Right forelimb (tissue), 1 donor: ENCODE data around the gene LRBA.

Source experiments
- DNase-seq: peaks from one replicate; pipeline ENCODE4 v3.0.0-alpha.2; 2018

LRBA gene

DNA sequence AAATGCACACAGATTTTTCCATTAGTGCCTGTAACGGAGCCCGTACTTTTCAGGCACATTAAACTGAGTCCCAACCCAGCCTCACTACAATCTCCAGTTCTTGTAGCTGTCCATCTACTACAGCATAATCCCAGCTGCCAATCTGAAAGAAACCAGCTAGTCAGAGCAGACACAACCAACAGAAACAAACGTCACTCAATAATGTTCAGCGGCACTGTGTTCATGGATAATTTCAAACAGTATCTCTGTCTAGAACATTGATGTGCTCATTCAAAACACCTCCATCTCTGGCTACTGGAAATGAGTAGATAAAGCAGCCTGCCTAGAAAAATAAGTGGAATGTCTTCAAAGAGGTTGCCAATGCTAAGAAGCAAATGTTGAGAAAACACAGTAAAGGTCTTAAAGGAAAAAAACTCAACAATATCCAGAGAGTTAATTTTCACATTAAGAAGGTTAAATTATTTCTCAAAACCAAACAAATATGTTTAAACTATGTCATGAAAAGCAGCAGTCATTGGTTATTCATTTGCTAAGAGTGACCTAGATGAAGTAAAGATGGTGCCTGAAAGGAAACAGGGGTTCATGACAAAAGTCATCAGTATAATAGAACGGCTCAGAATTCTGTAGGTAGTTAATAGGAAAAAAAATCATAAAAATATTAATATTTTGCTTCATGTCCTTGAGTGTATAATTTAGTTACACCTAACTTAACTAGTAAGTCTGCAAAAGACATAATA is 678.2 kb downstream of the LRBA start:
- DNase-seq, result no peak

DNA sequence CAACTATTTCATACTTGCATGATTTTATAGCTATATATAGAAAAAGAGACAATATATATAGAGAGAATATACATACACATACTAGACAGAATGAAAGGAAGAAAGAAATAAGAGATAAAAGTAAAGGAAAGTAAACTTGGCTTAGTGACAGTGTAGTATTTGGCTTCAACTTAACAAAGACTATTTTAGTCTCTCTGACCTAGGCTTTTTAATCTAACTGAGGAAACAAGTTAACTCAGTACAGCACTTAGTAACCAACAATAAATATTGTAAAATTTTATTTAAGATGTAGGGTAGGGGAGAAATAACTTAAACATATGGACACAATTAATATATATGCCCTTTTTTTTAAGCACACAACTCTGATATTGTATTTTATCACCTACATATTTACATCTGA is 682.1 kb downstream of the LRBA start:
- no peak for DNase-seq

- no peak for DNase-seq
These were observed 683.0 kb downstream of the LRBA start for GRCh38 chr4:150332086-150332485.

DNA sequence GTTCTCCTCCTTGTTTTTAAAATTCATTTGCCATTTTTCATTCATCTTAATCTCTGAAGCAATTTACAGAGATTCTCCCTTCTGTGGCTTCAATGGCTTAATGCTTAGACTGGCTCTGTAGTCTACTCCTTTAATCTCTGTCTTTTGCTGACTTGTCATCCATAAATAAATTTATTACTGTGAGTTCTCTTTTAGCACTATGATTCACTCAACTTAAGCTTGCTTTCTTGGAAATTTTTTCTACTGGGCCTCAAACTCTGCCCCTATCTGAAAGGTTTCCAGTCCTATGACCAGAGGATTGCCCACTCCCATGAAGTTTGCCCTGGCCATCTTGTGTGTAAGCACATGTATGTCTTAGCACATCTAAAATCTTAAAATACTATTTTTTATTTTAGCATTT is 685.7 kb downstream of the LRBA start:
- DNase-seq, result no peak

GRCh38 chr4:150328496-150328895 is 686.6 kb downstream of the LRBA start:
- DNase-seq, result no peak

DNA sequence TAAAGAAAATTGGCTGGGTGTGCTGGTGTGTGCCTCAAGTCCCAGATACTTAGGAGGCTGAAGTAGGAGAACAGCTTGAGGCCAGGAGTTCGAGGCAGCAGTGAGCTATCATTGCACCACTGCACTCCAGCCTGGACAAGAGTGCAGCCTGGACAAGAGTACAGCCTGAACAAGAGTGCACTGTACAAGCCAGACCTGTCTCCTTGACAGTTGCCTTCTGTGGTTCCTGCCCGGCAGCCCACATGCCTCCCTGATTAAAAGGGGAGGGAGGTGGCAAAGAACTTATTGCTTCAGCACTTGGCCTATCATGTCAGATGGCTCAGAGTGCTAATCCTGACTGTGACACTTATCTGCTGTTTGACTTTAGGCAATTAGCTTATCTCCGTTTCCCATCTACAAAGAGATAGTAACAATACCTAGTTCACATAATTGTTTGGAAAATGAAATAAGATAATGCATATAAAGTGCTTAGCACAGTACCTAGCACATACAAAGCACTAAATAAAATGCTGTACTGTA is 687.8 kb downstream of the LRBA start:
- DNase-seq, result no peak

DNA sequence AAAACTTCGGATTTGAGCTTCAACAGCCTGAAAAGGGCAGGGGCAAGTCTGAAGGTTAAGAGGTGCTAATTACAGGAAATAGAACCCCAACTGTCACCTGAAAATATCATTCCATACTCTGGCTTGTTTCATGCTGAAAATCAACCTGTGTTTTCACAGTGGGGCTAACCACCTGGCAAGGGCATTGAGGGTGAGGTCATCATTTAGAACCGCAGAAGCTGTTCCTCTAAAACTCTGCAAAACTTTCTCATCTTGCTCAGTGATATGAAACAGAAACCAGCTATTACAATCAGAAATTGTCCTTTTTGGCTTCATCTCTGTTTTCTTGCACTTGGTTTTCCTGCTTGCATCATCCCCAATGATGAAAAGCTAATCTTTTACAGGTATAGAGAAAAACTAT is 689.2 kb downstream of the LRBA start:
- no peak for DNase-seq

GRCh38 chr4:150323406-150324325 is 691.4 kb downstream of the LRBA start:
- DNase-seq, result no peak

DNA sequence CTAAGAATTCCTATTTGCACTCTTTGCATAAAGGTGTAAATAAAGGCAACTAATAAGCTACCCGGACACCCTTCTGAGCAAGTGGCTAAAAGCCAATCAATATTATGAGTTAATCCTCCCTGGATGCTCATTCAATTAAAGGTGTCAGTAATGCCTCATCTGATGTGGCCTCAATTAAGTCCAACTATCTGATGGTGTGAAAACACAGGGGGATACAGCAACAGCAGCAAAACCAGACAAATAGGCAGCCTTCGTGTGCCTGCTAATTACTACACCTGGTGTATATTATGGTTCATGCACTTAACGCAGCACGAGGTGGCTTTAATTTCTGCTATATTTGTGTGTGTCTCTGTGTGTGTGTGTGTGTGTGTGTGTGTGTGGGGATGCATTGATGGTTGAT is 692.4 kb downstream of the LRBA start:
- no peak for DNase-seq

DNA sequence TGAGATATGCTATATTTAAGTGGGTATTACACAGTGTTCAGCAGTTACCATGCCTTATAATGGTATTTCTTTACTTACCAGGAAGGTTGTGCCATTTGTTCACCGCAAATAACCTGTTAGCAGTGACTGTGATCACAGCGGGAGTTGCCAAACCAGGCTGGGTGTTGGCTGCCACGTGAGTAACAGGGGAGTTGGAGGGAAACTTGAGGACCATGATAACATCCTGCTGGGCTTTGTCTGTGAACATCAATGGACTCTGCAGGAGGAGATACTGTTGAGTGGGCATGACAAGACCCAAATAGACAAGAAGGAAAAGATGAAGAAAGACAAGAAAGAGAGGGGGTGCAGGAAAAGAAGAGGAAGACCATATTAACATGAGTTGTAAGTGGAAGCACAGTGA is 694.0 kb downstream of the LRBA start:
- DNase-seq, result no peak

- DNase-seq, result no peak
These were observed 696.1 kb downstream of the LRBA start for GRCh38 chr4:150318971-150319370.

GRCh38 chr4:150318527-150318926 is 696.6 kb downstream of the LRBA start:
- no peak for DNase-seq

DNA sequence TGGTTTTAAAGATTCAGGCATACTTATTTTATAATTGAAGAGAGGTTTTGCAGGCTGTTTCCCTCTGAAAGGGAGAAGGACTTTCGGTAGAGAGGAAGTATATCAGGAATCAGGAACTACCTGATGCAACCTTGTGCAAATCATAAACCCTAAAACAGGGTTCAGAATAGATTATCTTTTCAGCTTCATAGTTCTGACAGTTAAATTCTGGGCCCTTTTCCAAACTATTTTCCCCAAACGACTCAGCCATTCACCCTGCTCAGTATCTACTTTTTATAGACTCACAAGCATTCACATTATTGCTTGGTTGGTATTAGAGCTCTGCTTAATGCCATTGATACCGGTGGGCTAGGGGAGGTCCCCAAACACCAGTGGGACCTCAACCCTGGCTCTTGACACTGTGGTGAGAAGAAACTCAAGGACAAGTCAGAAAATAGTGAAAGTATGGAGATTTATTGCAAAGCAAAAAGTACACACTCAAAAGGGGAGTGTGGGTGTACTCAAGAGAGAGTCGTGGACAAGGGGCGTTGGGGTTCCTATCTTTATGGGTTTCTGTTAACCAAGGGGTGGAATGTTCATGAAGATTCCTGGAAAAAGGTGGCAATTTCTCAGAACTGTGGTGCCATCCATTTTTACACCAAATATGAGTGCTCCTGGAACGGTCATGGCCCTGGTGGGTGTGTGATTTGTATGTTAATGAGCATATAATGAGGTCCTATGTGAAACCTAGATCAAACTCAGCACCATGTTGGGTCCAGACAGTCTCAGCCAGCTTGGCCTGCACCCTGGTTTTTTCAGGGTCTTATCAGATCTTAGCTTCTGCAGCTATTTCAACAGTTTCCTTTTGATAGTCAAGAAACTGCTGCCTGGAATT is 698.5 kb downstream of the LRBA start:
- no peak for DNase-seq

- no peak for DNase-seq
These were observed 699.4 kb downstream of the LRBA start for GRCh38 chr4:150315691-150316090.

GRCh38 chr4:150315175-150315574 is 699.9 kb downstream of the LRBA start:
- no peak for DNase-seq

DNA sequence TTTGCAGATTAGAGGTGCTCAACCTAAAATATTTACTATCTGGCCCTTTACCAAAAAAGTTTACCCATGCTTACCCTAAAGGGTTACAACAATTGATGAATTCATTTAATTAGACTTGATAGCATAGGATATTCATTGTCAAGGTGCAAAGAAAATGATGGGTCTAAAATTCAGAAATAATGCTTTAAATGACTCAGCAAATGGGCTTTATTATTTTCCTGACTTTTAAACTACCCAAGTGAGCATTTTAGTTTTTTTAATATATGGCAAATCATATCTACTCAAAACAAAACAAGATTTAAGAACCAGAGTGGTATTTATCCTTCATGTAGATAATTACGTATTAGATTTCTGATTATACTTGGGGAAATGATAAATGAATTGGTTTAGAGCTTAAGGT is 701.1 kb downstream of the LRBA start:
- DNase-seq, result no peak

DNA sequence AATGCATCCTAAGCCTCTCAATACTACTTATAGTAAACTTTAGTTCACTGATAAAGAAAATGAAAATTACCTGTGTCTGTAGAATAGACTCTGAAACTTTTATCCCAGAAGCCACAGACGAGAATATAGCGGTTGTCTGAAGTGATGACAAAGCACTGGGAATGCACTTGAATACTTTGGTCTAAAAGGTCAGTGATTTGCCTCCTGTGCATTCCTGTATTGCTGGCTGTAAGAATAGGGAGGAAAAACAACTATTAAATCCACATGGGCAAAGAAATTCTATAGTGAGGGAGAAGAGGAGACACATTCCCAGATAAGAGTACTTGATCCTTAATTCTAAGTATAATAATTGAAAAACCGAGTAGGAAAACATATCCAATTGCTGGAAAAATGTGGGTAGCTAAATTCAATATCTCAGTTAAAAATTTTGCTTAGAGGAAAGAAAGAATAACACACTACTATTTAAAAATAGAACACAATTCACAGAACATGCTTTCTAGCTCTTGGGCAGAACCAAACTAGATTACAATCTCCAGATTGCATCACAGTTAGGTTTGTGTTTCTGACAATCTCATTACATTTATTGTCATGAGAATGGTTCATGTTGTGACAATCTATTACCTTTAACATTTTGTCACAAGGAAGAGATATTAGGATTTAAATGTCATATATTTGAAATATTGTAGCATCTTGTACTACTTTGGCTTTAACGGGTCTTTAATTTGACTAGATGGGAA is 704.8 kb downstream of the LRBA start:
- no peak for DNase-seq

GRCh38 chr4:150308824-150309472 is 706.1 kb downstream of the LRBA start:
- no peak for DNase-seq

- DNase-seq, result no peak
These were observed 708.4 kb downstream of the LRBA start for GRCh38 chr4:150306719-150307118.

DNA sequence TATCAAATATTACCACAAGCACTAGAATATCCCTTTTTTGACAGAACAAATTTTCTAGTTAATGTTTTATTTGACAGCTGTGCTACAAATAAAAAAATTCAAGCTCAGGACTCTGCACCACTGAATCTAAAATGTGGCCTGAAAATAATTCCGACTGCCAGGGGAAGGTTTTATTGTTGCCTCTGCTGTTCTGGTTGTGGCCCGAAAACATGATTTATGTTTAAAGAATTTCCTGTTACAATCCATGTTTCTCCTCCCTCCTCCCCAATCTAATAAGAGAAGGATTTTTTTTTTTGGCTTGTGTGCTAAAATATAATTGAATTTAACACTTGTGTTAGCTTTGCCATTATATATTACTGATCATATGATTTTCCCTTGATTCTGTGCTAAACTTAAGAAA is 709.1 kb downstream of the LRBA start:
- no peak for DNase-seq

GRCh38 chr4:150302553-150302952 is 712.5 kb downstream of the LRBA start:
- no peak for DNase-seq

GRCh38 chr4:150299816-150300215 is 715.3 kb downstream of the LRBA start:
- no peak for DNase-seq
